GM15510 (cell line): ENCODE results near the gene ACAP2.

ENCODE experiments used
- POLR2A ChIP-seq: IDR thresholded peaks from 3 replicates; pipeline ENCODE4 v1.6.1; 2011; ENCODE audit warnings: borderline replicate concordance; ENCODE audit not compliant: insufficient read length; ENCODE audit errors: extremely low read depth

ACAP2 gene

GRCh38 chr3:195365371-195365770 is 77.4 kb downstream of the ACAP2 start:
- no peak for TF ChIP-seq POLR2A

- TF ChIP-seq POLR2A: no peak
These were observed 86.4 kb downstream of the ACAP2 start for GRCh38 chr3:195356151-195357086.

- no peak for TF ChIP-seq POLR2A
These were observed 89.8 kb downstream of the ACAP2 start for GRCh38 chr3:195352895-195353488.

GRCh38 chr3:195348426-195349115 is 94.2 kb downstream of the ACAP2 start:
- no peak for TF ChIP-seq POLR2A

- TF ChIP-seq POLR2A: no peak
These were observed 105.1 kb downstream of the ACAP2 start for GRCh38 chr3:195337747-195338146.

GRCh38 chr3:195334967-195335366 is 107.9 kb downstream of the ACAP2 start:
- no peak for TF ChIP-seq POLR2A

GRCh38 chr3:195319060-195319459 is 123.8 kb downstream of the ACAP2 start:
- TF ChIP-seq POLR2A: no peak

GRCh38 chr3:195312714-195313113 is 130.1 kb downstream of the ACAP2 start:
- TF ChIP-seq POLR2A: no peak

- no peak for TF ChIP-seq POLR2A
These were observed 135.1 kb downstream of the ACAP2 start for GRCh38 chr3:195307711-195308110.

- no peak for TF ChIP-seq POLR2A
These were observed 136.5 kb downstream of the ACAP2 start for GRCh38 chr3:195306369-195306768.

GRCh38 chr3:195302431-195302830 is 140.4 kb downstream of the ACAP2 start:
- no peak for TF ChIP-seq POLR2A

- TF ChIP-seq POLR2A: no peak
These were observed 145.4 kb downstream of the ACAP2 start for GRCh38 chr3:195297446-195297845.

- no peak for TF ChIP-seq POLR2A
These were observed 146.2 kb downstream of the ACAP2 start for GRCh38 chr3:195296662-195297061.

GRCh38 chr3:195291121-195291520 is 151.7 kb downstream of the ACAP2 start:
- no peak for TF ChIP-seq POLR2A
